MM.1S (cell line): ENCODE data around the gene ZFAND2A.
A peak's percentile ranks its signal among the peaks of the same experiment; 100 is the strongest.
"Not testable (repeated sequence)": the region's sequence is repeated elsewhere in the genome, so short reads cannot be mapped to it uniquely, and the experiment has no call there.

Source experiments
- DNase-seq: peaks from one replicate; pipeline ENCODE4 v3.0.0-alpha.2; 2015
- H2AFZ ChIP-seq: fragments of 300-600 bp; sonication (generic); 2 replicates; pipeline ENCODE4 v1.6.0; 2016; ENCODE audit warnings: antibody characterized with exemption, low read length
- H3F3A ChIP-seq: fragments of 300-600 bp; sonication (generic); 2 replicates; pipeline ENCODE4 v1.6.1; 2016; ENCODE audit warnings: mild to moderate bottlenecking, antibody characterized with exemption, low read length, moderate library complexity, mixed read lengths; ENCODE audit not compliant: insufficient read depth
- H3K27ac ChIP-seq: fragments of 300-600 bp; sonication (generic); 2 replicates; pipeline ENCODE4 v1.5.1; 2016; ENCODE audit warnings: mild to moderate bottlenecking, low read length
- H3K27me3 ChIP-seq: fragments of 300-600 bp; sonication (generic); replicated peaks from 2 replicates; pipeline ENCODE4 v1.6.0; 2016; ENCODE audit warnings: low read length; ENCODE audit not compliant: insufficient read depth
- H3K36me3 ChIP-seq: fragments of 300-600 bp; sonication (generic); replicated peaks from 2 replicates; pipeline ENCODE4 v1.6.1; 2016; ENCODE audit warnings: mild to moderate bottlenecking, low read length, mixed read lengths; ENCODE audit not compliant: insufficient read depth
- H3K4me1 ChIP-seq: fragments of 300-600 bp; sonication (generic); 2 replicates; pipeline ENCODE4 v1.6.1; 2016; ENCODE audit warnings: low read length, mixed read lengths
- H3K4me2 ChIP-seq: fragments of 300-600 bp; sonication (generic); 2 replicates; pipeline ENCODE4 v1.6.0; 2016; ENCODE audit warnings: low read depth, low read length
- H3K4me3 ChIP-seq: fragments of 300-600 bp; sonication (generic); 2 replicates; pipeline ENCODE4 v1.5.1; 2016; ENCODE audit warnings: low read length, mixed read lengths
- H3K79me2 ChIP-seq: fragments of 300-600 bp; sonication (generic); 2 replicates; pipeline ENCODE4 v1.6.1; 2016; ENCODE audit warnings: mixed run types, low read length, mixed read lengths
- H3K9ac ChIP-seq: fragments of 300-600 bp; sonication (generic); 2 replicates; pipeline ENCODE4 v1.6.1; 2016; ENCODE audit warnings: low read length, mixed read lengths
- H3K9me2 ChIP-seq: fragments of 300-600 bp; sonication (generic); replicated peaks from 2 replicates; pipeline ENCODE4 v1.6.1; 2016; ENCODE audit warnings: mild to moderate bottlenecking, low read length, mixed read lengths; ENCODE audit not compliant: insufficient read depth
- H3K9me3 ChIP-seq: fragments of 300-600 bp; sonication (generic); replicated peaks from 2 replicates; pipeline ENCODE4 v1.6.1; 2016; ENCODE audit warnings: mild to moderate bottlenecking, low read length, mixed read lengths; ENCODE audit not compliant: insufficient read depth
- H4K20me1 ChIP-seq: fragments of 300-600 bp; sonication (generic); 2 replicates; pipeline ENCODE4 v1.6.1; 2016; ENCODE audit warnings: mild to moderate bottlenecking, low read length, moderate library complexity, mixed read lengths; ENCODE audit not compliant: insufficient read depth
- CTCF ChIP-seq: fragments of 300-600 bp; sonication (generic); IDR thresholded peaks from 2 replicates; pipeline ENCODE4 v1.5.1; 2016; ENCODE audit warnings: antibody characterized with exemption, low read length, mixed read lengths
- EZH2 ChIP-seq: fragments of 300-600 bp; sonication (generic); optimal IDR thresholded peaks from 2 replicates; pipeline ENCODE3; 2017; ENCODE audit warnings: low read depth, mild to moderate bottlenecking, antibody characterized with exemption, low read length, mixed read lengths
- EZH2phosphoT487 ChIP-seq: fragments of 300-600 bp; sonication (generic); IDR thresholded peaks from 2 replicates; pipeline ENCODE4 v1.6.1; 2018; ENCODE audit warnings: antibody characterized with exemption, low read length

The ZFAND2A gene

GRCh38 chr7:1196950-1197349, 37.0 kb upstream of the ZFAND2A start:
- Histone ChIP-seq H3K4me2 (no peak overlapping the region), H3K9me2 (no peaks in the 10 kb centered on the region), H3K27ac (no peak overlapping the region), H3K4me3 (no peak overlapping the region), H3K79me2 (no peaks in the 10 kb centered on the region), H3K9me3 (no peaks in the 10 kb centered on the region), H3K27me3 (peaks cover 76% of the 10 kb centered on the region), H3F3A (no peaks in the 10 kb centered on the region), H3K9ac (no peak overlapping the region), H3K4me1 (no peaks in the 10 kb centered on the region), H4K20me1 (no peaks in the 10 kb centered on the region), H3K36me3 (no peaks in the 10 kb centered on the region), H2AFZ (no peak overlapping the region)
- TF ChIP-seq CTCF (no peak), EZH2 (no peak), EZH2phosphoT487 (no peak)
- no peak for DNase-seq

DNA sequence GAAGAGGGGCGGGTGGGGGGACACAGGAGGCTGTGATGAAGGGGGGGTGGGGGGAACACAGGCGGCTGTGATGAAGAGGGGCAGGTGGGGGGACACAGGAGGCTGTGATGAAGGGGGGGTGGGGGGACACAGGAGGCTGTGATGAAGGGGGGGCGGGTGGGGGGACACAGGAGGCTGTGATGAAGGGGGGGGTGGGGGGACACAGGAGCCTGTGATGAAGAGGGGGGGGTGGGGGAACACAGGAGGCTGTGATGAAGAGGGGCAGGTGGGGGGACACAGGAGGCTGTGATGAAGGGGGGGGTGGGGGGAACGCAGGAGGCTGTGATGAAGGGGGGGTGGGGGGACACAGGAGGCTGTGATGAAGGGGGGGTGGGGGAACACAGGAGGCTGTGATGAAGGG, 36.4 kb upstream of the ZFAND2A start:
- not testable (repeated sequence) for H3K9me3 ChIP-seq, DNase-seq, H3K36me3 ChIP-seq, H3K4me3 ChIP-seq, H3K79me2 ChIP-seq, H3K9me2 ChIP-seq, H3K27ac ChIP-seq, H3K4me1 ChIP-seq, H3F3A ChIP-seq, H3K4me2 ChIP-seq, H4K20me1 ChIP-seq, H3K9ac ChIP-seq, H2AFZ ChIP-seq
- peaks cover 76% of the 10 kb centered on the region for H3K27me3 ChIP-seq

DNA sequence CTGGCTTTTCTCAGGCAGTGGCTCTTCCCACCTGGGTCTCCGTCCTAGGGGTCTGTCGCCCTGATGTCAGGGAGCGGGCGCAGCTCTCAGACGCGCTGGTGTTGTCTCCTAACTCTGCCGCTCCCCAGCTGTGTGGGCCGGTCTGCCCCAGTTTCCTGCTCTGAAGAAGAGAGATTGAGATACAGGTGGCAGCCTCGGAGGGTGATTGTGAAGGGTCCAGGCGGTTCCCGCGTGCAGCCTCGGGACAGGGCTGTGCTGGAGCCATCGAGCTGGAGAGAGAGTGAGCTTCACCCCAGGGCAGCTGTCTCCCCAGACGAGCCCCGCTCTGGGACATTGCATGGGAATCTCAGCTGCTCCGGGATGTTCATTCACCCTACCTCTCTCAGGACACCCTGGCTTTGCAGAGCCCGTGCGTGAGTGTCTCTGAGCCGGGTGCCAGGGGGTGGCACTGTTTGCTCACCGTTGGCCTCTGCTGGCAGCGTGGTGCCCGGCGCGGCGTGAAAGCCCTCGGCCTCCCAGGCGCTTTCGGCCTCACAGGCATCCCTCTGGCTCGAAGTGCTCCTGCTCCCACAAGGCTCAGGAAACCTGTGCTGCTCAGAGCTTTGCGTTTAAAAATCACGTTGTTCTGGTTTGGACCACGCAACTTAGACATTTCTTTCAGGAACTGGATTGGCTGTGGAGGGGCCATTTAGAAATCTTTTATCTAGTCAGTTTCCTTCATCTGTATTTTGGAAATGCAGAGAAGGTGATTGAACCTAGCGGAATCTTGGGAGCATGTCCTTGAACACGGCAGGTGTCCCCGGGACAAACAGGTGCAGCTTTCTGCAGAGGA, 33.8 kb upstream of the ZFAND2A start:
- Histone ChIP-seq H3K4me3 (no peak overlapping the region), H3K9me3 (no peaks in the 10 kb centered on the region), H3K36me3 (no peaks in the 10 kb centered on the region), H3K9ac (no peak overlapping the region), H3K79me2 (no peaks in the 10 kb centered on the region), H4K20me1 (no peaks in the 10 kb centered on the region), H3K27me3 (peaks cover 81% of the 10 kb centered on the region), H3F3A (no peaks in the 10 kb centered on the region), H2AFZ (no peak overlapping the region), H3K27ac (no peak overlapping the region), H3K9me2 (no peaks in the 10 kb centered on the region), H3K4me2 (no peak overlapping the region), H3K4me1 (no peaks in the 10 kb centered on the region)
- peak; percentile 68 for TF ChIP-seq CTCF
- TF ChIP-seq EZH2phosphoT487: no peak
- peak; percentile 66 for DNase-seq

DNA sequence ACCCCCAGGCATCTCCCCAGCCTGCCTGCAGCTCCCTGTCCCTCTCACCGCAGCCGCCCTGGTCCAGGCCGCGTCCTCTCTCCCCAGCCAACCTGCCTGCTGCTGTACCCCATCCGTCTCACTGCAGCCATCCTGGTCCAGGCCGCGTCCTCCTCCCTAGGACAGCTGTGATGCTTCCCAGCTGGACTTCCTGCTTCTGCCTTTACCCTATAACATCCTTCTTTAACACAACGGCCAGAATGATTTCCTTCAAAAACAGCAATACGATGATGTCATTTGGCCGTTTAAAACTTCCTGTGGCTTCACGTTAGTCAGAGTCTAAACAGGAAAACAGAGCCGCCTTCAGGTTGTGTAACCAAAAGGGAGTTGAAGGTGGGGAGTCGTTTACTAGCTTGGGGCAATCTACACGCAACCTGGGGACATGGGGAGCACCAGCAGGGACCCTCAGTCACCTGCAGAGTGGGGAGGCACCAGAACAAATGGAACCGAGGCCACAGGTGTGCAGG, 32.2 kb upstream of the ZFAND2A start:
- TF ChIP-seq EZH2phosphoT487 (no peak), EZH2 (no peak), CTCF (no peak)
- no peak overlapping the region for H2AFZ ChIP-seq
- no peaks in the 10 kb centered on the region for H3K9me3 ChIP-seq
- peak overlapping the region; percentile 29; the same call in 1 of the 2 replicates for H3K4me2 ChIP-seq
- no peak overlapping the region for H3K9ac ChIP-seq
- no peak for DNase-seq
- no peaks in the 10 kb centered on the region for H3K36me3 ChIP-seq
- H3K9me2 ChIP-seq: no peaks in the 10 kb centered on the region
- no peaks in the 10 kb centered on the region for H3K4me1 ChIP-seq
- peaks cover 86% of the 10 kb centered on the region for H3K27me3 ChIP-seq
- H3K27ac ChIP-seq: no peak overlapping the region
- H4K20me1 ChIP-seq: no peaks in the 10 kb centered on the region
- no peaks in the 10 kb centered on the region for H3K79me2 ChIP-seq
- no peak overlapping the region for H3K4me3 ChIP-seq
- H3F3A ChIP-seq: no peaks in the 10 kb centered on the region
